GM23338 (cell line): ENCODE data around the gene VEPH1. TPM values are rescaled to one million over a fixed set of nuclear protein-coding genes. Genes with fewer than 3 reads are reported as not detected.

Source experiments
- ATAC-seq: fragments of 200-7000 bp; cut with Tn5 transposase; 3 replicates; pipeline ENCODE4 v1.9.1; 2020
- DNase-seq: peaks from one replicate; pipeline ENCODE4 v3.0.0-alpha.2; 2015; ENCODE audit warnings: low spot score
- H2AFZ ChIP-seq: fragments of 200-600 bp; sonication (generic); 2 replicates; pipeline ENCODE4 v1.8.0; 2016; ENCODE audit warnings: antibody characterized with exemption, mild to moderate bottlenecking, moderate library complexity
- H3F3A ChIP-seq: fragments of 200-600 bp; sonication (generic); replicated peaks from 2 replicates; pipeline ENCODE4 v1.8.0; 2017; ENCODE audit warnings: antibody characterized with exemption, mixed run types, low read depth
- H3K27ac ChIP-seq: fragments of 200-600 bp; sonication (generic); 2 replicates; pipeline ENCODE4 v1.6.1; 2016; ENCODE audit warnings: low read depth
- H3K27me3 ChIP-seq: fragments of 200-600 bp; sonication (generic); 2 replicates; pipeline ENCODE4 v1.8.0; 2016; ENCODE audit warnings: mild to moderate bottlenecking, mixed run types, moderate library complexity; ENCODE audit not compliant: insufficient read depth
- H3K36me3 ChIP-seq: fragments of 200-600 bp; sonication (generic); 2 replicates; pipeline ENCODE4 v1.8.0; 2016; ENCODE audit warnings: mild to moderate bottlenecking; ENCODE audit not compliant: insufficient read depth
- H3K4me1 ChIP-seq: fragments of 200-600 bp; sonication (generic); 2 replicates; pipeline ENCODE4 v1.8.0; 2016; ENCODE audit warnings: mild to moderate bottlenecking, moderate library complexity; ENCODE audit not compliant: insufficient read depth
- H3K4me2 ChIP-seq: fragments of 200-600 bp; sonication (generic); 2 replicates; pipeline ENCODE4 v1.7.1; 2017; ENCODE audit warnings: mixed run types
- H3K4me3 ChIP-seq: fragments of 200-600 bp; sonication (generic); 2 replicates; pipeline ENCODE4 v1.6.1; 2016; ENCODE audit warnings: mixed run types
- H3K79me2 ChIP-seq: fragments of 200-600 bp; sonication (generic); replicated peaks from 2 replicates; pipeline ENCODE4 v1.8.0; 2017; ENCODE audit warnings: mild to moderate bottlenecking; ENCODE audit not compliant: insufficient read depth
- H3K9me2 ChIP-seq: fragments of 200-600 bp; sonication (generic); 2 replicates; pipeline ENCODE4 v1.8.0; 2017; ENCODE audit not compliant: insufficient read depth
- H4K20me1 ChIP-seq: fragments of 200-600 bp; sonication (generic); replicated peaks from 2 replicates; pipeline ENCODE4 v1.8.0; 2017; ENCODE audit warnings: mild to moderate bottlenecking; ENCODE audit not compliant: insufficient read depth
- H3K27ac Mint-ChIP-seq: 2 replicates; pipeline ENCODE4 v1.8.0; 2020; ENCODE audit warnings: inconsistent platforms, mild to moderate bottlenecking, moderate library complexity, mixed read lengths
- H3K27me3 Mint-ChIP-seq: 3 replicates; pipeline ENCODE4 v1.8.0; 2022; ENCODE audit warnings: low read depth, mild to moderate bottlenecking, moderate library complexity, mixed read lengths, inconsistent platforms; ENCODE audit not compliant: insufficient read depth, poor library complexity
- H3K36me3 Mint-ChIP-seq: 3 replicates; pipeline ENCODE4 v1.8.0; 2021; ENCODE audit warnings: low read depth, mild to moderate bottlenecking, inconsistent platforms, moderate library complexity, mixed read lengths
- H3K4me1 Mint-ChIP-seq: 3 replicates; pipeline ENCODE4 v1.8.0; 2020; ENCODE audit warnings: mild to moderate bottlenecking, inconsistent platforms, mixed read lengths
- H3K4me3 Mint-ChIP-seq: 3 replicates; pipeline ENCODE4 v1.8.0; 2021; ENCODE audit warnings: moderate library complexity, mild to moderate bottlenecking, inconsistent platforms, mixed read lengths
- H3K9me3 Mint-ChIP-seq: 3 replicates; pipeline ENCODE4 v1.8.0; 2020; ENCODE audit warnings: moderate library complexity, mild to moderate bottlenecking, inconsistent platforms, mixed read lengths
- CREB1 ChIP-seq: fragments of 250-450 bp; sonication (Bioruptor Pico); IDR thresholded peaks from 2 replicates; pipeline ENCODE4 v1.5.0; 2020; ENCODE audit warnings: low read depth, mild to moderate bottlenecking, moderate library complexity
- EZH2 ChIP-seq: fragments of 200-600 bp; sonication (generic); IDR thresholded peaks from one replicate; pipeline ENCODE4 v1.8.0; 2017; ENCODE audit warnings: antibody characterized with exemption, mild to moderate bottlenecking, low read depth; ENCODE audit not compliant: unreplicated experiment
- EZH2phosphoT487 ChIP-seq: fragments of 200-600 bp; sonication (generic); IDR thresholded peaks from one replicate; pipeline ENCODE4 v1.8.1; 2018; ENCODE audit warnings: antibody characterized with exemption; ENCODE audit not compliant: unreplicated experiment
- JUNB ChIP-seq: IDR thresholded peaks from one replicate; pipeline ENCODE4 v1.6.1; 2016; ENCODE audit warnings: antibody characterized with exemption; ENCODE audit not compliant: unreplicated experiment
- STAT1 ChIP-seq: IDR thresholded peaks from one replicate; pipeline ENCODE4 v1.6.1; 2016; ENCODE audit warnings: antibody characterized with exemption; ENCODE audit not compliant: unreplicated experiment
- ZNF114 ChIP-seq: fragments of 250-450 bp; sonication (Bioruptor Pico); IDR thresholded peaks from 2 replicates; pipeline ENCODE4 v1.5.0; 2020; ENCODE audit warnings: mild to moderate bottlenecking, moderate library complexity
- ZNF331 ChIP-seq: fragments of 250-450 bp; sonication (Bioruptor Pico); IDR thresholded peaks from 2 replicates; pipeline ENCODE4 v1.5.0; 2020; ENCODE audit warnings: low read depth, mild to moderate bottlenecking, moderate library complexity
- polyA plus RNA-seq: library from polyadenylated mRNA; unstranded; fragments of >200 nt; fragmentation: Nextera tagmentation; extraction: Ambion mirVana; gene quantifications from 2 replicates; pipeline ENCODE4 v1.2.1, GENCODE V29; 2016
- total RNA-seq: library from RNA; depleted of rRNA; stranded (reverse); fragments of >200 nt; shearing (Covaris generic); gene quantifications from 2 replicates; pipeline ENCODE4 v1.2.3, GENCODE V29; 2014
- TF ChIP-seq, protein P1 (sequence below), 2 experiments: fragments of 200-600 bp in 1 of 2; sonication (generic) in 1 of 2; conservative IDR thresholded peaks; 2 replicates each; pipeline versions ENCODE4 v1.5.1 to v1.6.1; 2016 to 2017; ENCODE audit warnings: antibody characterized with exemption in 2 of 2, low read depth in 2 of 2, mild to moderate bottlenecking in 2 of 2, moderate library complexity in 1 of 2
- TF ChIP-seq, protein P2 (sequence below): IDR thresholded peaks from 2 replicates; pipeline ENCODE4 v1.6.1; 2016; ENCODE audit warnings: antibody characterized with exemption

Gene VEPH1
- total and polyA plus RNA-seq, 2 experiments from 2014 or later: 15.4 to 33.8 TPM

GRCh38 chr3:157280354-157280753, 222.9 kb downstream of the VEPH1 start (continued):
- TF ChIP-seq ZNF331 (CRISPR knock-in tag) (no peak), ZNF114 (CRISPR knock-in tag) (no peak), JUNB (no peak)

DNA sequence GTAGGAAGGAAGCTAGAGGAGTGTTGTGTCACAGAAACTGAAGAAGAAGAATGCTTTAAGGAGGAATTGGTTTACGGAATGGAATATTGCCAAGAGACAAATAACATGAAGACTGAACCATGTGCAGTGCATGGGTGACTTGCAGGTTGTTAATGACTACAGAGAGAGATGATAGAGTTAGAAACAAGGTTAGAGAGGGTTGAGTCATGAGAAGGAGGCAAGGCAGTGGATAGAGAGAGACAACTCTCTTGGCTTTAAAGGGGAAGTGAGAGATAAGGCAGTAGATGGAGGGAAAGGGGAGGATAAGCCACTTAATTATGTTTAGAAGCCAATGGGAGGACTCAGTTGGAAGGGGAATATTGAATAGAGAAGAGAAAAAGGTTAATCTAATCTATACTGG, 224.0 kb downstream of the VEPH1 start:
- Histone ChIP-seq H3K27me3 (no peaks in the 10 kb centered on the region), H3K79me2 (no peaks in the 10 kb centered on the region), H2AFZ (no peak overlapping the region), H3K27ac (no peak overlapping the region), H3K9me2 (no peaks in the 10 kb centered on the region), H4K20me1 (no peaks in the 10 kb centered on the region), H3K4me1 (peaks cover 9% of the 10 kb centered on the region; the same call in 1 of the 2 replicates), H3F3A (no peaks in the 10 kb centered on the region), H3K36me3 (no peaks in the 10 kb centered on the region), H3K4me3 (no peak overlapping the region), H3K4me2 (no peak overlapping the region)
- ATAC-seq: no peak
- no peak for DNase-seq
- no peaks in the 10 kb centered on the region for H3K27me3 Mint-ChIP-seq
- H3K4me1 Mint-ChIP-seq: peaks cover 17% of the 10 kb centered on the region
- no peaks in the 10 kb centered on the region for H3K9me3 Mint-ChIP-seq
- H3K36me3 Mint-ChIP-seq: no peaks in the 10 kb centered on the region
- no peak for TF ChIP-seq EZH2phosphoT487
- TF ChIP-seq ZNF114 (CRISPR knock-in tag): no peak
- TF ChIP-seq, protein P1, sequence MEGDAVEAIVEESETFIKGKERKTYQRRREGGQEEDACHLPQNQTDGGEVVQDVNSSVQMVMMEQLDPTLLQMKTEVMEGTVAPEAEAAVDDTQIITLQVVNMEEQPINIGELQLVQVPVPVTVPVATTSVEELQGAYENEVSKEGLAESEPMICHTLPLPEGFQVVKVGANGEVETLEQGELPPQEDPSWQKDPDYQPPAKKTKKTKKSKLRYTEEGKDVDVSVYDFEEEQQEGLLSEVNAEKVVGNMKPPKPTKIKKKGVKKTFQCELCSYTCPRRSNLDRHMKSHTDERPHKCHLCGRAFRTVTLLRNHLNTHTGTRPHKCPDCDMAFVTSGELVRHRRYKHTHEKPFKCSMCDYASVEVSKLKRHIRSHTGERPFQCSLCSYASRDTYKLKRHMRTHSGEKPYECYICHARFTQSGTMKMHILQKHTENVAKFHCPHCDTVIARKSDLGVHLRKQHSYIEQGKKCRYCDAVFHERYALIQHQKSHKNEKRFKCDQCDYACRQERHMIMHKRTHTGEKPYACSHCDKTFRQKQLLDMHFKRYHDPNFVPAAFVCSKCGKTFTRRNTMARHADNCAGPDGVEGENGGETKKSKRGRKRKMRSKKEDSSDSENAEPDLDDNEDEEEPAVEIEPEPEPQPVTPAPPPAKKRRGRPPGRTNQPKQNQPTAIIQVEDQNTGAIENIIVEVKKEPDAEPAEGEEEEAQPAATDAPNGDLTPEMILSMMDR (conservative IDR thresholded peaks at IDR 0.05; ENCODE audit: low read depth in 2 of 2): no peak
- no peak for TF ChIP-seq STAT1
- TF ChIP-seq, protein P2, sequence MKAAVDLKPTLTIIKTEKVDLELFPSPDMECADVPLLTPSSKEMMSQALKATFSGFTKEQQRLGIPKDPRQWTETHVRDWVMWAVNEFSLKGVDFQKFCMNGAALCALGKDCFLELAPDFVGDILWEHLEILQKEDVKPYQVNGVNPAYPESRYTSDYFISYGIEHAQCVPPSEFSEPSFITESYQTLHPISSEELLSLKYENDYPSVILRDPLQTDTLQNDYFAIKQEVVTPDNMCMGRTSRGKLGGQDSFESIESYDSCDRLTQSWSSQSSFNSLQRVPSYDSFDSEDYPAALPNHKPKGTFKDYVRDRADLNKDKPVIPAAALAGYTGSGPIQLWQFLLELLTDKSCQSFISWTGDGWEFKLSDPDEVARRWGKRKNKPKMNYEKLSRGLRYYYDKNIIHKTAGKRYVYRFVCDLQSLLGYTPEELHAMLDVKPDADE: no peak
- TF ChIP-seq CREB1 (CRISPR knock-in tag): no peak
- TF ChIP-seq JUNB: no peak
- TF ChIP-seq EZH2: no peak
- H3K27ac Mint-ChIP-seq: no peak overlapping the region
- no peak overlapping the region for H3K4me3 Mint-ChIP-seq

GRCh38 chr3:157276801-157277200, 226.4 kb downstream of the VEPH1 start:
- Histone ChIP-seq H3K4me2 (no peak overlapping the region), H3K27ac (no peak overlapping the region), H3K36me3 (no peaks in the 10 kb centered on the region), H3K27me3 (no peaks in the 10 kb centered on the region), H3K79me2 (no peaks in the 10 kb centered on the region), H4K20me1 (no peaks in the 10 kb centered on the region), H3K4me3 (no peak overlapping the region), H2AFZ (no peak overlapping the region), H3K4me1 (peaks cover 14% of the 10 kb centered on the region; the same call in 1 of the 2 replicates), H3F3A (no peaks in the 10 kb centered on the region), H3K9me2 (peaks cover 4% of the 10 kb centered on the region; the same call in 1 of the 2 replicates)
- Mint-ChIP-seq H3K4me3 (no peak overlapping the region), H3K4me1 (peaks cover 28% of the 10 kb centered on the region), H3K27ac (no peak overlapping the region), H3K9me3 (no peaks in the 10 kb centered on the region), H3K27me3 (no peaks in the 10 kb centered on the region), H3K36me3 (no peaks in the 10 kb centered on the region)
- TF ChIP-seq EZH2: no peak
- ATAC-seq (no peak), DNase-seq (no peak)
